ENCODE results near the gene TRIM2.

DNA sequence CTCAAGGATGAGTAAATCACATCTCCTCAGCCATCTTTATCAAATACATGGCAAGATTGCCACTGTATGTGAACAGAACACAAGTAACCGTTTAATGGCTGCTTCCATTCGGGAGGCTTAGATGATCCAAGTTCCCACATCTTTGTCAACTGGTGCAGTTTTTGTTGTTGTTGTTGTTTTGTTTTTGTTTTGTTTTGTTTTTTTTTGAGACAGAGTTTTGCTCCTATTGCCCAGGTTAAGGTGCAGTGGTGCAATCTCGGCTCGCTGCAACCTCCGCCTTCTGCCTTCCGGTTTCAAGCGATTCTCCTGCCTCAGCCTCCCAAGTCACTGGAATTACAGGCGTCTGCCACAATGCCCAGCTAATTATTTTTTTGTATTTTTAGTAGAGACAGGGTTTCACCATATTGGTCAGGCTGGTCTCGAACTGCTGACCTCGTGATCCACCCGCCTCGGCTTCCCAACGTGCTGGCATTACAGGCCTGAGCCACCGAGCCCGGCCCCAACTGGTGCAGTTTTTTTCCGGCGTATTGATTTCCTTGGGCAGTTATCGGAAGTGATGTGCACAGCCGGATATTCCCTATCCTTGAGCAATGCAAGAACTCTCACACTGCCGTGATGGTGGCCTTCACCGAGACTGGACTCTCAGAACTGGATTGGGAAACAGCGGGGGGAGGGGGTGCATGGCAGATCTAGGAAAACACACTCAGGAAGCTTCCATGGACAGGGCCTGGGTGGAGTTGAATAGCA is 29.2 kb upstream of the TRIM2 start:
- no peak for TF ChIP-seq POLR2A (IDR thresholded peaks at IDR 0.05)
- TF ChIP-seq, protein P1, sequence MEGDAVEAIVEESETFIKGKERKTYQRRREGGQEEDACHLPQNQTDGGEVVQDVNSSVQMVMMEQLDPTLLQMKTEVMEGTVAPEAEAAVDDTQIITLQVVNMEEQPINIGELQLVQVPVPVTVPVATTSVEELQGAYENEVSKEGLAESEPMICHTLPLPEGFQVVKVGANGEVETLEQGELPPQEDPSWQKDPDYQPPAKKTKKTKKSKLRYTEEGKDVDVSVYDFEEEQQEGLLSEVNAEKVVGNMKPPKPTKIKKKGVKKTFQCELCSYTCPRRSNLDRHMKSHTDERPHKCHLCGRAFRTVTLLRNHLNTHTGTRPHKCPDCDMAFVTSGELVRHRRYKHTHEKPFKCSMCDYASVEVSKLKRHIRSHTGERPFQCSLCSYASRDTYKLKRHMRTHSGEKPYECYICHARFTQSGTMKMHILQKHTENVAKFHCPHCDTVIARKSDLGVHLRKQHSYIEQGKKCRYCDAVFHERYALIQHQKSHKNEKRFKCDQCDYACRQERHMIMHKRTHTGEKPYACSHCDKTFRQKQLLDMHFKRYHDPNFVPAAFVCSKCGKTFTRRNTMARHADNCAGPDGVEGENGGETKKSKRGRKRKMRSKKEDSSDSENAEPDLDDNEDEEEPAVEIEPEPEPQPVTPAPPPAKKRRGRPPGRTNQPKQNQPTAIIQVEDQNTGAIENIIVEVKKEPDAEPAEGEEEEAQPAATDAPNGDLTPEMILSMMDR (IDR thresholded peaks at IDR 0.05) = no peak
